GM12878 (cell line): ENCODE results near the gene MGLL. TPM values are rescaled to one million over a fixed set of nuclear protein-coding genes. Genes with fewer than 3 reads are reported as not detected.

Experiments used
- ATAC-seq: fragments of 200-7000 bp; cut with Tn5 transposase; 3 replicates; pipeline ENCODE4 v1.9.1; 2020; ENCODE audit warnings: mild to moderate bottlenecking, moderate library complexity
- BruUV-seq: library from RNA; stranded (reverse); fragments of 400-500 nt; replicated peaks from 2 replicates; lab custom pipeline; 2021; lab: Mats Ljungman, UMichigan
- CTCF ChIA-PET: fragments of 300-600 bp; sonication (Branson Sonifier 250); formaldehyde crosslinking; extraction: SDS; loops from one replicate; lab custom pipeline; 2021; ENCODE audit warnings: inconsistent platforms; lab: Yijun Ruan, JAX
- POLR2A ChIA-PET: fragments of 350-600 bp; formaldehyde crosslinking; extraction: SDS; loops from one replicate; lab custom pipeline; 2021; ENCODE audit warnings: inconsistent platforms; lab: Charles Lee
- RAD21 ChIA-PET: fragments of 300-600 bp; sonication (Branson Sonifier 250); formaldehyde crosslinking; loops from one replicate; lab custom pipeline; 2023; ENCODE audit warnings: antibody characterized with exemption; ENCODE audit not compliant: unreplicated experiment; lab: Charles Lee
- SMC1A ChIA-PET: fragments of 300-600 bp; sonication (Branson Sonifier 250); formaldehyde crosslinking; loops from one replicate; lab custom pipeline; 2023; ENCODE audit not compliant: unreplicated experiment, uncharacterized antibody; lab: Charles Lee
- DNase-seq: peaks from one replicate; pipeline ENCODE4 v3.0.0-alpha.2; 2011; ENCODE audit warnings: low read depth, low spot score
- FAIRE-seq: peaks from 3 replicates; lab custom pipeline; 2011; peaks lifted over from hg19 to GRCh38; lab: Jason Lieb, UNC
- H2AFZ ChIP-seq: 2 replicates; pipeline ENCODE4 v1.6.0; 2011; ENCODE audit warnings: low read depth, low read length, control low read depth; ENCODE audit not compliant: control insufficient read depth
- H3K27ac ChIP-seq: 2 replicates; pipeline ENCODE4 v1.5.1; 2011; ENCODE audit warnings: control low read depth; ENCODE audit not compliant: control insufficient read depth, insufficient read depth
- H3K27me3 ChIP-seq, 2 experiments: replicated peaks in 1 of 2; 2 replicates each; pipeline versions ENCODE4 v1.6.0 to v1.6.1; 2011; ENCODE audit warnings: low read length in 1 of 2; ENCODE audit not compliant: control insufficient read depth in 2 of 2, insufficient read depth in 2 of 2
- H3K36me3 ChIP-seq, 2 experiments: 2 replicates each; pipeline ENCODE4 v1.5.1; 2011; ENCODE audit warnings: low read length in 1 of 2; ENCODE audit not compliant: control insufficient read depth in 2 of 2, insufficient read depth in 2 of 2
- H3K4me1 ChIP-seq: 2 replicates; pipeline ENCODE4 v1.6.1; 2011; ENCODE audit warnings: mild to moderate bottlenecking, low read length, moderate library complexity, mixed read lengths; ENCODE audit not compliant: control insufficient read depth, insufficient read depth
- H3K4me2 ChIP-seq: 2 replicates; pipeline ENCODE4 v1.6.0; 2011; ENCODE audit warnings: control low read depth; ENCODE audit not compliant: control insufficient read depth, insufficient read depth
- H3K4me3 ChIP-seq: fragments of 200-600 bp; sonication (generic); 2 replicates; pipeline ENCODE4 v1.5.1; 2016
- H3K79me2 ChIP-seq: 2 replicates; pipeline ENCODE4 v1.6.0; 2011; ENCODE audit warnings: low read length; ENCODE audit not compliant: control insufficient read depth, insufficient read depth
- H3K9ac ChIP-seq: 2 replicates; pipeline ENCODE4 v1.8.0; 2011; ENCODE audit warnings: low read length, control low read depth, mixed read lengths; ENCODE audit not compliant: control insufficient read depth, insufficient read depth
- H3K9me3 ChIP-seq: replicated peaks from 3 replicates; pipeline ENCODE4 v1.5.1; 2011; ENCODE audit warnings: mild to moderate bottlenecking, low read length; ENCODE audit not compliant: control insufficient read depth, insufficient read depth
- H4K20me1 ChIP-seq: 2 replicates; pipeline ENCODE4 v1.6.0; 2011; ENCODE audit not compliant: control insufficient read depth, insufficient read depth
- CREM ChIP-seq: IDR thresholded peaks from 2 replicates; pipeline ENCODE4 v1.6.1; 2014; ENCODE audit warnings: antibody characterized with exemption, low read depth
- DPF2 ChIP-seq: fragments of 450-650 bp; IDR thresholded peaks from 2 replicates; pipeline ENCODE4 v1.6.1; 2017; ENCODE audit warnings: mild to moderate bottlenecking
- FOXK2 ChIP-seq: fragments of 450-650 bp; IDR thresholded peaks from 2 replicates; pipeline ENCODE4 v1.6.1; 2017; ENCODE audit warnings: mild to moderate bottlenecking, moderate library complexity
- HDAC6 ChIP-seq: fragments of 200-600 bp; sonication (generic); IDR thresholded peaks from one replicate; pipeline ENCODE4 v1.8.0; 2017; ENCODE audit warnings: antibody characterized with exemption; ENCODE audit not compliant: unreplicated experiment
- IRF4 ChIP-seq: IDR thresholded peaks from 2 replicates; pipeline ENCODE4 v1.6.1; 2011; ENCODE audit warnings: low read depth, low read length
- NBN ChIP-seq: fragments of 450-650 bp; IDR thresholded peaks from 2 replicates; pipeline ENCODE4 v1.6.1; 2016
- NRF1 ChIP-seq: conservative IDR thresholded peaks from 2 replicates; pipeline ENCODE4 v1.6.1; 2011; ENCODE audit warnings: mild to moderate bottlenecking, low read depth, low read length, improper control_type of control experiment
- POLR2AphosphoS2 ChIP-seq: IDR thresholded peaks from 2 replicates; pipeline ENCODE4 v1.6.1; 2011; ENCODE audit warnings: low read depth, mild to moderate bottlenecking, low read length, improper control_type of control experiment, moderate library complexity
- STAT1 ChIP-seq: fragments of 450-650 bp; conservative IDR thresholded peaks from 2 replicates; pipeline ENCODE4 v1.6.1; 2014; ENCODE audit warnings: antibody characterized with exemption, mild to moderate bottlenecking
- WGBS: methylation state at CpG from one replicate; pipeline ENCODE4 v1.1.6; 2016; ENCODE audit warnings: low lambda C conversion rate; ENCODE audit not compliant: insufficient replicate concordance, insufficient coverage; ENCODE audit errors: missing lambda C conversion rate; 5-methylcytosine and 5-hydroxymethylcytosine counted together
- in situ Hi-C: fragments of 300-500 bp; cut with MboI; formaldehyde crosslinking; loops from 9 replicates; pipeline ENCODE4 v1.14.3; 2018; ENCODE audit warnings: mixed read lengths
- intact Hi-C: fragments of 100-400 bp; cut with micrococcal nuclease; formaldehyde crosslinking; loops from one replicate; pipeline ENCODE4 v1.14.2; 2022; ENCODE audit not compliant: unreplicated experiment
- polyA plus RNA-seq, 11 experiments: library from polyadenylated mRNA; depleted of rRNA in 4 of 11; unstranded in 6 of 11; stranded (reverse) in 5 of 11; fragments of >200 nt; fragmentation: Nextera tagmentation in 4 of 11; fragmentation: Illumina TruSeq in 1 of 11; extraction: Ambion mirVana in 4 of 11; extraction: Trizol in 1 of 11; gene quantifications; 1 replicate in 1 of 11; 2 replicates in 10 of 11; pipeline versions ENCODE4 v1.2.1 to v1.2.3, GENCODE V29; 2011 to 2016; ENCODE audit warnings: inconsistent platforms in 2 of 11, missing spikeins in 2 of 11, low read depth in 1 of 11
- total RNA-seq, 4 experiments: library from RNA; depleted of rRNA in 3 of 4; stranded (reverse); fragments of >200 nt in 3 of 4; fragmentation: Illumina TruSeq in 1 of 4; extraction: Trizol in 1 of 4; gene quantifications; 2 replicates each; pipeline versions ENCODE4 v1.2.1 to v1.2.3, GENCODE V29; 2013 to 2021
- TF ChIP-seq, protein P1 (sequence below): fragments of 450-650 bp; IDR thresholded peaks from 2 replicates; pipeline ENCODE4 v1.6.1; 2017; ENCODE audit warnings: borderline replicate concordance
- TF ChIP-seq, protein P2 (sequence below): IDR thresholded peaks from 2 replicates; pipeline ENCODE4 v1.6.1; 2011; ENCODE audit warnings: low read depth, mild to moderate bottlenecking, low read length, moderate library complexity, borderline replicate concordance; ENCODE audit errors: extremely low read depth

The MGLL gene
- total and polyA plus RNA-seq, 10 of the 15 experiments (the other 5 are each of a cell fraction or from before 2014, with no cell fraction given): 44.9 to 177 (median 72.9) TPM

DNA sequence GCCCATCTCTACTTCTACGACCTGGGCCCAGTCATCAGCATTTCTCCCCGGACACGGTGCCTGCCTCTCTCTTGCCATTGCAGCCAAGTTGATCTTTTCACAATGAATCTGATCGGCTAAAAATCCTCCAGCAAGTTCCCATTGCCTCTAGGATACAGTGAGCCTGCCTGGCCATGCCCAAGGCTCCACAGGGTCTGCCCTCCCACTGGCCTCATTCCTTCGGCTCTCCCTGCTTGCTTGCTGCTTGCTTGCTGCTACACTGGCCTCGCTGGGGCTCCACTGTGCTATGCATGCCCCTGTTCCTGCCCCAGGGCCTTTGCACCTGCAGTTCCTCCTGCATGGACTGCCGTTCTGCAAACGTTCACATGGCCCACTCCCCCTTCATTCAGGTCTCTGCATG, 147.5 kb downstream of the MGLL start:
- Histone ChIP-seq H3K36me3 (no peaks in the 10 kb centered on the region), H3K27ac (no peak overlapping the region), H3K79me2 (peaks cover 7% of the 10 kb centered on the region), H4K20me1 (no peaks in the 10 kb centered on the region), H2AFZ (no peak overlapping the region), H3K4me2 (no peak overlapping the region), H3K9me3 (no peaks in the 10 kb centered on the region), H3K9ac (no peak overlapping the region), H3K4me1 (peaks cover 19% of the 10 kb centered on the region), H3K27me3 (no peaks in the 10 kb centered on the region), H3K4me3 (no peak overlapping the region)
- ChIA-PET POLR2A (no interaction called here), CTCF (no interaction called here), SMC1A (interaction anchor here (0.6 kb wide), 1 partner anchor 70 kb away, joined by 3 read pairs; no protein-coding TSS in a partner anchor), RAD21 (no interaction called here)
- FAIRE-seq (no peak), DNase-seq (no peak), ATAC-seq (no peak)
- TF ChIP-seq FOXK2 (no peak), NRF1 (no peak), DPF2 (no peak), CREM (no peak), HDAC6 (no peak), NBN (no peak), POLR2AphosphoS2 (no peak), STAT1 (no peak), IRF4 (no peak)
- TF ChIP-seq, protein P1, sequence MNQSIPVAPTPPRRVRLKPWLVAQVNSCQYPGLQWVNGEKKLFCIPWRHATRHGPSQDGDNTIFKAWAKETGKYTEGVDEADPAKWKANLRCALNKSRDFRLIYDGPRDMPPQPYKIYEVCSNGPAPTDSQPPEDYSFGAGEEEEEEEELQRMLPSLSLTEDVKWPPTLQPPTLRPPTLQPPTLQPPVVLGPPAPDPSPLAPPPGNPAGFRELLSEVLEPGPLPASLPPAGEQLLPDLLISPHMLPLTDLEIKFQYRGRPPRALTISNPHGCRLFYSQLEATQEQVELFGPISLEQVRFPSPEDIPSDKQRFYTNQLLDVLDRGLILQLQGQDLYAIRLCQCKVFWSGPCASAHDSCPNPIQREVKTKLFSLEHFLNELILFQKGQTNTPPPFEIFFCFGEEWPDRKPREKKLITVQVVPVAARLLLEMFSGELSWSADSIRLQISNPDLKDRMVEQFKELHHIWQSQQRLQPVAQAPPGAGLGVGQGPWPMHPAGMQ: no peak
- TF ChIP-seq, protein P2, sequence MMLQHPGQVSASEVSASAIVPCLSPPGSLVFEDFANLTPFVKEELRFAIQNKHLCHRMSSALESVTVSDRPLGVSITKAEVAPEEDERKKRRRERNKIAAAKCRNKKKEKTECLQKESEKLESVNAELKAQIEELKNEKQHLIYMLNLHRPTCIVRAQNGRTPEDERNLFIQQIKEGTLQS: no peak
- in situ Hi-C loops: no loop called here
- no TSS peak for BruUV-seq
- intact Hi-C loops: no loop called here
- WGBS: 72% methylated on average over 8 of the region's 8 CpGs
